Vagina (tissue), 2 donors: Measurements from ENCODE around the gene TBC1D16.
A peak's percentile ranks its signal among the peaks of the same experiment; 100 is the strongest.

Experiments
- POLR2AphosphoS5 ChIP-seq, 2 donors: sonication (generic); formaldehyde crosslinking; IDR thresholded peaks; one replicate each; pipeline ENCODE4 v1.9.0; 2017; ENCODE audit warnings: antibody characterized with exemption in 2 of 2, mild to moderate bottlenecking in 2 of 2, low read depth in 1 of 2; ENCODE audit not compliant: insufficient read depth in 1 of 2
- TF ChIP-seq, protein P1 (sequence below), 3 experiments: fragments of 450-650 bp in 2 of 3; fragments of 200-600 bp in 1 of 3; sonication (generic) in 1 of 3; IDR thresholded peaks; one replicate each; pipeline ENCODE4 v1.5.1; 2017 to 2019; ENCODE audit warnings: antibody characterized with exemption in 3 of 3, mild to moderate bottlenecking in 2 of 3, moderate library complexity in 2 of 3

DNA sequence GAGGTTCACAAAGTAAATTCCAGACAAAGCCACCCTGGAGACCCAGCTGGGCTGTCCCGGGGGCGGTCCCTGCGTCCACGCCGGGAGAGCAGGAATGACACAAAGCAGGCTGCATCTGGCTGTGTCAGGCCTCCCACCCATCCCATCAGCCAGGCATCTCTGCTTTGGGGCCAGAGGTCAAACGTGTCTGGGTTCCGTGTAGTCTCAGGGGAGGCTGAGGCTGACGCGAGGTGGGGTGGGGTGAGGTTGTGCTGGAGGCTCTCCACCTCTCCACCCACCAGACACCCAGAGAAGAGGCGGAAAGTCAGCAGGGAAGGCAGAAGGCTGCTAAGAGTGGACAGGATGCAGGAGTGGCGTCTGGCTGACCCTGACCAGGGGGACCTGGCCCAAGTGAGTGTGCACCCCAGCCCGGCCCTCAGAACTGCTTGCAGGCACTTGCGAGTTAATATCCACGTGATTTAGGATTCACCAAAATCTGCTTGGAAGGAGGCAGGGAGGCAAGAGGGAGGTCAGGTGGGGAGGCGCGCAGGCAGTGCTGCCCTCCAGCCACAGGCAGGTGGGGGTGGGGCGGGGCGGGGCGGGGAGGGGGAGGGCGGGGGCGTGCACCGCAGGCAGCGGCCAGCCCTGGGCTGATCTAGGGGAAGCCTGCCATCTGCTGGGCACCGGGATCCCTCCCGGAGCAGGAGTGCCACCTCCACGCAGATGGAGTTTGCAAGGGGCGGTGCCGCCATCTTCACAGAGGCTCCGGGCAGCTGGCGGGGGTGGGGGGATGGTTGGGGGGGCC lies 44.3 kb downstream of the TBC1D16 start:
- TF ChIP-seq, protein P1, sequence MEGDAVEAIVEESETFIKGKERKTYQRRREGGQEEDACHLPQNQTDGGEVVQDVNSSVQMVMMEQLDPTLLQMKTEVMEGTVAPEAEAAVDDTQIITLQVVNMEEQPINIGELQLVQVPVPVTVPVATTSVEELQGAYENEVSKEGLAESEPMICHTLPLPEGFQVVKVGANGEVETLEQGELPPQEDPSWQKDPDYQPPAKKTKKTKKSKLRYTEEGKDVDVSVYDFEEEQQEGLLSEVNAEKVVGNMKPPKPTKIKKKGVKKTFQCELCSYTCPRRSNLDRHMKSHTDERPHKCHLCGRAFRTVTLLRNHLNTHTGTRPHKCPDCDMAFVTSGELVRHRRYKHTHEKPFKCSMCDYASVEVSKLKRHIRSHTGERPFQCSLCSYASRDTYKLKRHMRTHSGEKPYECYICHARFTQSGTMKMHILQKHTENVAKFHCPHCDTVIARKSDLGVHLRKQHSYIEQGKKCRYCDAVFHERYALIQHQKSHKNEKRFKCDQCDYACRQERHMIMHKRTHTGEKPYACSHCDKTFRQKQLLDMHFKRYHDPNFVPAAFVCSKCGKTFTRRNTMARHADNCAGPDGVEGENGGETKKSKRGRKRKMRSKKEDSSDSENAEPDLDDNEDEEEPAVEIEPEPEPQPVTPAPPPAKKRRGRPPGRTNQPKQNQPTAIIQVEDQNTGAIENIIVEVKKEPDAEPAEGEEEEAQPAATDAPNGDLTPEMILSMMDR (IDR thresholded peaks at IDR 0.05): peak in 1 of 3 experiments; percentile 81
- no peak for TF ChIP-seq POLR2AphosphoS5 (IDR thresholded peaks at IDR 0.05; ENCODE audit: insufficient read depth in 1 of 2, low read depth in 1 of 2)
